Lower leg skin (tissue), 3 donors: ENCODE data around the gene UBL4A.

Source experiments
- CTCF ChIP-seq, 3 donors: fragments of 450-650 bp; IDR thresholded peaks; one replicate each; pipeline ENCODE4 v1.5.1; 2016; ENCODE audit warnings: antibody characterized with exemption in 3 of 3, mild to moderate bottlenecking in 3 of 3, moderate library complexity in 2 of 3
- POLR2A ChIP-seq, 2 donors: fragments of 450-650 bp; IDR thresholded peaks; one replicate each; pipeline ENCODE4 v1.6.1; 2016 to 2017; ENCODE audit warnings: antibody characterized with exemption in 2 of 2, mild to moderate bottlenecking in 1 of 2, moderate library complexity in 1 of 2

GRCh38 chrX:154465601-154466000 is 20.8 kb downstream of the UBL4A start:
- TF ChIP-seq CTCF (IDR thresholded peaks at IDR 0.05) (no peak), POLR2A (IDR thresholded peaks at IDR 0.05) (no peak)
